IPS DF 6.9 (cell line): ENCODE measurements around the gene ADM5.

Source experiments
- DNase-seq: peaks from one replicate; pipeline ENCODE4 v3.0.0-alpha.2; 2013; ENCODE audit warnings: low read depth, low spot score
- H3K27ac ChIP-seq: one replicate; pipeline ENCODE4 v1.5.1; 2013; ENCODE audit warnings: low read length, control low read depth
- H3K27me3 ChIP-seq: 2 replicates; pipeline ENCODE4 v1.6.1; 2013; ENCODE audit warnings: mild to moderate bottlenecking, low read length; ENCODE audit not compliant: control insufficient read depth, insufficient read depth
- H3K36me3 ChIP-seq: 2 replicates; pipeline ENCODE4 v1.6.1; 2013; ENCODE audit warnings: low read length; ENCODE audit not compliant: control insufficient read depth, insufficient read depth
- H3K4me1 ChIP-seq: 2 replicates; pipeline ENCODE4 v1.6.1; 2013; ENCODE audit warnings: low read length; ENCODE audit not compliant: control insufficient read depth, insufficient read depth
- H3K4me3 ChIP-seq: 2 replicates; pipeline ENCODE4 v1.5.1; 2013; ENCODE audit warnings: mild to moderate bottlenecking, low read length
- H3K9me3 ChIP-seq: 2 replicates; pipeline ENCODE4 v1.6.1; 2013; ENCODE audit warnings: low read length, inconsistent platforms; ENCODE audit not compliant: control insufficient read depth, insufficient read depth
- WGBS: extraction: QIAGEN DNeasy Blood & Tissue Kit; methylation state at CpG from one replicate; pipeline ENCODE4 v1.1.7; 2013; ENCODE audit warnings: mixed read lengths, missing lambda C conversion rate; ENCODE audit not compliant: insufficient read length, insufficient coverage; 5-methylcytosine and 5-hydroxymethylcytosine counted together

The ADM5 gene

DNA sequence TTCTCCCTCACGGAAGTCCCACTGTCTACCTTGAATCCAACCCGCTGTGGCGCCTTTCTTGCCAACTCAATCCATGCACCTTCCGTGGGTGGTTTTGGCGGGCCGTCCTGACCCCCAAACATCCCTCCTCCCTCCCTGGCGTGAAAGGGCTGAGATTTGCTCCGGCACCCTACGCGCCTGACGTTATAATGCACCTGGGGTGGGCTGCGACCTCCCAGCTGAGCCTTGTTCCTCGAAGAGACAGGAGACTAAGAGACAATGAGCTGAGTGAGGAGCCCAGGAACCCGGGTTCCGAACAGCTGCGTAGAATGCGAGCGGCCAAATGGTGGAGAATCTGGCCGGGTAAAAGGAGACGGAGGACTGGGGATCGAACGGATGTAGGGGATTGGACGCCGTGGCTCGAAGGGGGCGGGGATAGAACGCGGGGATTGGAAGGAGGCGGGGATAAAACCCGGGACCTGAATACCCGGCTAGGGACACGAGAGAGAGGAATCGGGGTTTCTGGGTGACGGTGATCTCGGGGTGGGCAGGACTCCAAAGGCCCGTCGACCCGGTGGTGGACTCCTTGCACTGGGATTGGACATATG is 1.4 kb downstream of the ADM5 start, which contains the start of gene CPT1C:
CPT1C (plus strand) TSS at position 461 of the 587 bp plus-strand sequence. CDS start 1,137 bp downstream, outside the sequence.
- WGBS, result no CpG with 5 or more reads among the region's 38 CpGs
- Histone ChIP-seq H3K36me3 (peaks cover 17% of the 10 kb centered on the region), H3K4me1 (peaks cover 5% of the 10 kb centered on the region), H3K27ac (no peak within 1 kb of the TSS), H3K9me3 (no peaks in the 10 kb centered on the region), H3K4me3 (peak within 1 kb of the TSS; percentile 54), H3K27me3 (no peaks in the 10 kb centered on the region)
- no peak for DNase-seq

- Histone ChIP-seq H3K27ac (no peak overlapping the region), H3K36me3 (peaks cover 10% of the 10 kb centered on the region; the same call in 1 of the 2 replicates), H3K9me3 (no peaks in the 10 kb centered on the region), H3K27me3 (no peaks in the 10 kb centered on the region), H3K4me3 (peak overlapping the region; percentile 54; the same call in 1 of the 2 replicates), H3K4me1 (peaks cover 5% of the 10 kb centered on the region)
- WGBS, result no CpG with 5 or more reads among the region's 39 CpGs
- no peak for DNase-seq
Observed at GRCh38 chr19:49691243-49692146, 2.1 kb downstream of the ADM5 start.

- DNase-seq, result no peak
- H3K36me3 ChIP-seq, result peaks cover 13% of the 10 kb centered on the region
- no peaks in the 10 kb centered on the region for H3K9me3 ChIP-seq
- peaks cover 5% of the 10 kb centered on the region for H3K4me1 ChIP-seq
- no CpG with 5 or more reads among the region's 16 CpGs for WGBS
- no peak overlapping the region; the same call in 1 of the 2 replicates for H3K4me3 ChIP-seq
- H3K27me3 ChIP-seq, result no peaks in the 10 kb centered on the region
- no peak overlapping the region for H3K27ac ChIP-seq
Observed at GRCh38 chr19:49692147-49692506, 2.7 kb downstream of the ADM5 start.

DNA sequence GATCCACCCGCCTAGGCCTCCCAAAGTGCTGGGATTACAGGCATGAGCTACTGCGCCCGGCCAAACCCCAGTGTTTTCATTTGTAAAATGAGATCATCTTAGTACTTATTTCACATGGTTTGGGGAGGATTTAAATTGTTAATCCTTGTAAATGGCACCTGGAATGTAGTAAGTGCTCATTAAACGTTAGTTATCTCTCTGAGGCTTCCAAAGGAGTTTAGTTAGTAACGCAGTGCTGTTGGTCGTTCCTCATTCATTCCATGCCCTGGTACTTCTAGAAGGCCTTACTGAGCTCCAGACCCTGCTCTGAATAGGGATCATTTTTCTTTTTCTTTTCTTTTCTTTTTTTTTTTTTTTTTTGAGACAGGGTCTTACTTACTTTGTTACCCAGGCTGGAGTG is 6.7 kb downstream of the ADM5 start:
- Histone ChIP-seq H3K27me3 (no peaks in the 10 kb centered on the region), H3K9me3 (no peaks in the 10 kb centered on the region), H3K4me1 (peaks cover 2% of the 10 kb centered on the region; the same call in 1 of the 2 replicates), H3K4me3 (no peak overlapping the region), H3K27ac (no peak overlapping the region), H3K36me3 (peaks cover 10% of the 10 kb centered on the region; the same call in 1 of the 2 replicates)
- DNase-seq, result no peak
- no CpG with 5 or more reads among the region's 6 CpGs for WGBS

- H3K9me3 ChIP-seq, result no peaks in the 10 kb centered on the region
- DNase-seq, result no peak
- peaks cover 2% of the 10 kb centered on the region; the same call in 1 of the 2 replicates for H3K4me1 ChIP-seq
- no peak overlapping the region for H3K4me3 ChIP-seq
- no peak overlapping the region for H3K27ac ChIP-seq
- peaks cover 10% of the 10 kb centered on the region; the same call in 1 of the 2 replicates for H3K36me3 ChIP-seq
- WGBS, result no CpG with 5 or more reads among the region's 7 CpGs
- H3K27me3 ChIP-seq, result no peaks in the 10 kb centered on the region
Observed at GRCh38 chr19:49696865-49697264, 7.5 kb downstream of the ADM5 start.

- Histone ChIP-seq H3K9me3 (no peaks in the 10 kb centered on the region), H3K4me3 (no peak overlapping the region), H3K36me3 (peaks cover 8% of the 10 kb centered on the region; the same call in 1 of the 2 replicates), H3K27me3 (no peaks in the 10 kb centered on the region), H3K27ac (no peak overlapping the region), H3K4me1 (no peaks in the 10 kb centered on the region)
- no CpG with 5 or more reads among the region's 5 CpGs for WGBS
- no peak for DNase-seq
Observed at GRCh38 chr19:49699364-49699763, 10.0 kb downstream of the ADM5 start.

DNA sequence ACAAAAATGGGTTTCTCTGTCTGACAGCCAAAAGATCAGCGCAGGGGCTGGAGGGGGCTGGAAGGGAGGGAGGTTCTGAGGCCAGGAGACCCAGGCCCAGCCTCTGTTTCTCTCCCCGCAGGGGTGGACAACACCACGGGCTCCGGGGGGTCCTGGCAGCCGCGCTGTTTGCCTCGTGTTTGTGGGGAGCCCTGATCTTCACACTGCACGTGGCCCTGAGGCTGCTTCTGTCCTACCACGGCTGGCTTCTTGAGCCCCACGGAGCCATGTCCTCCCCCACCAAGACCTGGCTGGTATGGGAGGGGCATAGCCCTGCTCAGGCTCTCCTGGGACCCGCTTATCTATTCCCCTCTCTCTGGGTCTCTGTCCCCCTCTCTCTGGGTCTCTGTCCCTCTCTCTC is 11.2 kb downstream of the ADM5 start:
- Histone ChIP-seq H3K4me3 (no peak overlapping the region), H3K4me1 (no peaks in the 10 kb centered on the region), H3K36me3 (peaks cover 12% of the 10 kb centered on the region; the same call in 1 of the 2 replicates), H3K9me3 (no peaks in the 10 kb centered on the region), H3K27ac (no peak overlapping the region), H3K27me3 (no peaks in the 10 kb centered on the region)
- no peak for DNase-seq
- no CpG with 5 or more reads among the region's 11 CpGs for WGBS

- Histone ChIP-seq H3K4me3 (no peak overlapping the region), H3K9me3 (no peaks in the 10 kb centered on the region), H3K27ac (no peak overlapping the region), H3K36me3 (peaks cover 18% of the 10 kb centered on the region), H3K27me3 (no peaks in the 10 kb centered on the region), H3K4me1 (no peaks in the 10 kb centered on the region)
- WGBS, result 100% methylated on average over 2 of the region's 40 CpGs
- DNase-seq, result no peak
Observed at GRCh38 chr19:49701271-49701786, 11.9 kb downstream of the ADM5 start.

- Histone ChIP-seq H3K27ac (no peak overlapping the region), H3K36me3 (peaks cover 27% of the 10 kb centered on the region), H3K9me3 (no peaks in the 10 kb centered on the region), H3K4me3 (no peak overlapping the region), H3K4me1 (no peaks in the 10 kb centered on the region), H3K27me3 (no peaks in the 10 kb centered on the region)
- no CpG with 5 or more reads among the region's 22 CpGs for WGBS
- no peak for DNase-seq
Observed at GRCh38 chr19:49704888-49705642, 15.7 kb downstream of the ADM5 start.

DNA sequence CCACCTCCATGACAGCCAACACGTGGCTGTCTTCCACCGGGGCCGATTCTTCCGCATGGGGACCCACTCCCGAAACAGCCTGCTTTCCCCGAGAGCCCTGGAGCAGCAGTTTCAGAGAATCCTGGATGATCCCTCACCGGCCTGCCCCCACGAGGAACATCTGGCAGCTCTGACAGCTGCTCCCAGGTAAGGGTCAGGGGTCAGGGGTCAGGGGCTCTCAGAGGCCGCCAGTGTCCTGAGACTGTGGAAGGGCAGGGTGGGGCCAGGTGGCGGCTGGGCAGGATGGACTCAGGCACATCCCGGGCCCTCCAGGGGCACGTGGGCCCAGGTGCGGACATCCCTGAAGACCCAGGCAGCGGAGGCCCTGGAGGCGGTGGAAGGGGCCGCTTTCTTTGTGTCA is 16.5 kb downstream of the ADM5 start:
- H3K4me1 ChIP-seq, result no peaks in the 10 kb centered on the region
- no peaks in the 10 kb centered on the region for H3K27me3 ChIP-seq
- peaks cover 27% of the 10 kb centered on the region for H3K36me3 ChIP-seq
- no peak for DNase-seq
- WGBS, result no CpG with 5 or more reads among the region's 16 CpGs
- H3K9me3 ChIP-seq, result no peaks in the 10 kb centered on the region
- no peak overlapping the region for H3K27ac ChIP-seq
- H3K4me3 ChIP-seq, result no peak overlapping the region
